Ishikawa (cell line): ENCODE measurements around the gene TAAR1.

ENCODE experiments used
- CEBPB ChIP-seq: IDR thresholded peaks from 2 replicates; pipeline ENCODE4 v1.6.1; 2012
- CREB1 ChIP-seq: IDR thresholded peaks from 2 replicates; pipeline ENCODE4 v1.6.1; 2012; ENCODE audit warnings: low read depth
- EGR1 ChIP-seq: IDR thresholded peaks from 2 replicates; pipeline ENCODE4 v1.6.1; 2012
- EP300 ChIP-seq: IDR thresholded peaks from 2 replicates; pipeline ENCODE4 v1.6.1; 2012; ENCODE audit warnings: borderline replicate concordance
- FOXM1 ChIP-seq: IDR thresholded peaks from 2 replicates; pipeline ENCODE4 v1.6.1; 2012; ENCODE audit warnings: low read depth, borderline replicate concordance
- NFIC ChIP-seq: IDR thresholded peaks from 2 replicates; pipeline ENCODE4 v1.6.1; 2012
- RAD21 ChIP-seq: IDR thresholded peaks from 2 replicates; pipeline ENCODE4 v1.6.1; 2012; ENCODE audit warnings: low read depth
- TAF1 ChIP-seq: IDR thresholded peaks from 2 replicates; pipeline ENCODE4 v1.6.1; 2012; ENCODE audit warnings: low read depth, mild to moderate bottlenecking
- TCF12 ChIP-seq: IDR thresholded peaks from 2 replicates; pipeline ENCODE4 v1.6.1; 2012; ENCODE audit warnings: low read depth
- TEAD4 ChIP-seq: IDR thresholded peaks from 2 replicates; pipeline ENCODE4 v1.6.1; 2012
- YY1 ChIP-seq: IDR thresholded peaks from 2 replicates; pipeline ENCODE4 v1.6.1; 2012; ENCODE audit warnings: low read depth
- ZBTB7A ChIP-seq: IDR thresholded peaks from 2 replicates; pipeline ENCODE4 v1.6.1; 2012; ENCODE audit warnings: low read depth
- TF ChIP-seq, protein P1 (sequence below): IDR thresholded peaks from 2 replicates; pipeline ENCODE4 v1.6.1; 2012
- TF ChIP-seq, protein P2 (sequence below): IDR thresholded peaks from 2 replicates; pipeline ENCODE4 v1.6.1; 2012
- TF ChIP-seq, protein P3 (sequence below): IDR thresholded peaks from 2 replicates; pipeline ENCODE4 v1.6.1; 2012; ENCODE audit warnings: low read depth, mild to moderate bottlenecking

Gene TAAR1, protein sequence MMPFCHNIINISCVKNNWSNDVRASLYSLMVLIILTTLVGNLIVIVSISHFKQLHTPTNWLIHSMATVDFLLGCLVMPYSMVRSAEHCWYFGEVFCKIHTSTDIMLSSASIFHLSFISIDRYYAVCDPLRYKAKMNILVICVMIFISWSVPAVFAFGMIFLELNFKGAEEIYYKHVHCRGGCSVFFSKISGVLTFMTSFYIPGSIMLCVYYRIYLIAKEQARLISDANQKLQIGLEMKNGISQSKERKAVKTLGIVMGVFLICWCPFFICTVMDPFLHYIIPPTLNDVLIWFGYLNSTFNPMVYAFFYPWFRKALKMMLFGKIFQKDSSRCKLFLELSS

DNA sequence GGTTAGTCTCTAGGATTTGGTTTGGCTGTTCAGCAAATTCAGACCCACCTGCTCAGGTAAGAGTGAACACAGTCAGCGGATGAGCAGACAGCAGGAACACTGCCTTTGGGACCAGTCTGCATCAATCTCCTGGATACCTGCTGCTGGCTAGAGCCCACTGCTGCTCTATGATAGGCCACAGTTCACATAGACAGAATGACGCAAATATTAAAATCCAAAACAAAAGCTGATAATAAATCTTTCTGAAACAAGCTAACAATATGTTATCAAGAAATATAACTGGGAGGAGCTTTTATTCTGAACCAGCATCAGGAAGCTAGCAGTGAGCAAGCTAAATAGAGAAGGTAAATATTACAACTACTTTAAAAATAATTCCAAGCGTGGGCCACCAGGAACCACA is at the start of gene TAAR1:
Gene TAAR1 (minus strand): TSS at position 101 of the 400 bp plus-strand sequence. CDS start 13,179 bp downstream, outside the sequence.
- TF ChIP-seq, protein P1, sequence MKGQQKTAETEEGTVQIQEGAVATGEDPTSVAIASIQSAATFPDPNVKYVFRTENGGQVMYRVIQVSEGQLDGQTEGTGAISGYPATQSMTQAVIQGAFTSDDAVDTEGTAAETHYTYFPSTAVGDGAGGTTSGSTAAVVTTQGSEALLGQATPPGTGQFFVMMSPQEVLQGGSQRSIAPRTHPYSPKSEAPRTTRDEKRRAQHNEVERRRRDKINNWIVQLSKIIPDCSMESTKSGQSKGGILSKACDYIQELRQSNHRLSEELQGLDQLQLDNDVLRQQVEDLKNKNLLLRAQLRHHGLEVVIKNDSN, result no peak
- TF ChIP-seq NFIC (no peak), CEBPB (no peak), YY1 (no peak), ZBTB7A (no peak), TCF12 (no peak), FOXM1 (no peak)
- TF ChIP-seq, protein P2, sequence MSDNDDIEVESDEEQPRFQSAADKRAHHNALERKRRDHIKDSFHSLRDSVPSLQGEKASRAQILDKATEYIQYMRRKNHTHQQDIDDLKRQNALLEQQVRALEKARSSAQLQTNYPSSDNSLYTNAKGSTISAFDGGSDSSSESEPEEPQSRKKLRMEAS, result no peak

DNA sequence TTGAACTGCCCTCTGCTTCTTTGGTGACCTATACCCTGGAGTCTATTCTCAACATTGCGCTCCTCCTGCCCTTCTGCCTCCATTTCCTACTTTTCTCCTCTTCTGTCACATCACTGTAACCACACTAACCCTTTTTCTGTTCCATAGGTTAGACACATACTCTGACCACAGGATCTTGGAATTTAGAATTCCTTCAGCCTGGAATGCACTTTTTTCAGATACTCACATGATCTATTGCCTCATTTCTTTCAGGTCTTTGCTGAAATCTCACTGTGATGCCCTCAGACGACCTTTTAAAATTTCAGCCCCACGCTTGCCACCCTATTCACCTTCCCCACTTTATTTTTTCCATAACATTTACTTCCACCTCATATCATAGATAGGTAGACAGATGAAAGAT is 49.8 kb upstream of the TAAR1 start:
- TF ChIP-seq, protein P3, sequence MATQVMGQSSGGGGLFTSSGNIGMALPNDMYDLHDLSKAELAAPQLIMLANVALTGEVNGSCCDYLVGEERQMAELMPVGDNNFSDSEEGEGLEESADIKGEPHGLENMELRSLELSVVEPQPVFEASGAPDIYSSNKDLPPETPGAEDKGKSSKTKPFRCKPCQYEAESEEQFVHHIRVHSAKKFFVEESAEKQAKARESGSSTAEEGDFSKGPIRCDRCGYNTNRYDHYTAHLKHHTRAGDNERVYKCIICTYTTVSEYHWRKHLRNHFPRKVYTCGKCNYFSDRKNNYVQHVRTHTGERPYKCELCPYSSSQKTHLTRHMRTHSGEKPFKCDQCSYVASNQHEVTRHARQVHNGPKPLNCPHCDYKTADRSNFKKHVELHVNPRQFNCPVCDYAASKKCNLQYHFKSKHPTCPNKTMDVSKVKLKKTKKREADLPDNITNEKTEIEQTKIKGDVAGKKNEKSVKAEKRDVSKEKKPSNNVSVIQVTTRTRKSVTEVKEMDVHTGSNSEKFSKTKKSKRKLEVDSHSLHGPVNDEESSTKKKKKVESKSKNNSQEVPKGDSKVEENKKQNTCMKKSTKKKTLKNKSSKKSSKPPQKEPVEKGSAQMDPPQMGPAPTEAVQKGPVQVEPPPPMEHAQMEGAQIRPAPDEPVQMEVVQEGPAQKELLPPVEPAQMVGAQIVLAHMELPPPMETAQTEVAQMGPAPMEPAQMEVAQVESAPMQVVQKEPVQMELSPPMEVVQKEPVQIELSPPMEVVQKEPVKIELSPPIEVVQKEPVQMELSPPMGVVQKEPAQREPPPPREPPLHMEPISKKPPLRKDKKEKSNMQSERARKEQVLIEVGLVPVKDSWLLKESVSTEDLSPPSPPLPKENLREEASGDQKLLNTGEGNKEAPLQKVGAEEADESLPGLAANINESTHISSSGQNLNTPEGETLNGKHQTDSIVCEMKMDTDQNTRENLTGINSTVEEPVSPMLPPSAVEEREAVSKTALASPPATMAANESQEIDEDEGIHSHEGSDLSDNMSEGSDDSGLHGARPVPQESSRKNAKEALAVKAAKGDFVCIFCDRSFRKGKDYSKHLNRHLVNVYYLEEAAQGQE, result no peak
- TF ChIP-seq, protein P2, result no peak
- TF ChIP-seq FOXM1 (no peak), ZBTB7A (no peak), TAF1 (no peak), EP300 (no peak), TEAD4 (no peak), CEBPB (no peak), RAD21 (no peak), YY1 (no peak), NFIC (no peak)
- TF ChIP-seq, protein P1, result no peak

DNA sequence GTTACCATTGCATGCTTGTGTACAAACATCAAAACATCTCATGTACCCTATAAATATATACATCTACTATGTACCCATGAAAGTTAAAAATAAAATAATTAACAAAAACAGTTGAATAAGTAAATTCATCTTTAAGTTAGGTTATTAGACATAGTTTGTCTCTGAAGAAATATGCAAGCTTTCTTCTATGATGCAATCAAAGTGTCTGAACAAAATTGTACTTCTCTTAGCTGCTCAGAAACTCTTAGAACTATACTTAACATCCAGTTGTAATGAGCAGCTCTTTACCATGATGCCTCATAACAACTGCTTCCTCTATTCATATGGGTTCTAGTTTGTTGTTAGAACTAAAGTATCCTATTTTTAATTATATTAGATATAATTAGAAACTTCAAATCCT is 49.0 kb upstream of the TAAR1 start:
- TF ChIP-seq ZBTB7A (no peak), NFIC (no peak), CEBPB (no peak), EGR1 (no peak), RAD21 (no peak), TEAD4 (no peak), TAF1 (no peak), TCF12 (no peak), CREB1 (no peak)
- TF ChIP-seq, protein P1, result no peak
- TF ChIP-seq, protein P2, result no peak
- TF ChIP-seq, protein P3, result no peak

DNA sequence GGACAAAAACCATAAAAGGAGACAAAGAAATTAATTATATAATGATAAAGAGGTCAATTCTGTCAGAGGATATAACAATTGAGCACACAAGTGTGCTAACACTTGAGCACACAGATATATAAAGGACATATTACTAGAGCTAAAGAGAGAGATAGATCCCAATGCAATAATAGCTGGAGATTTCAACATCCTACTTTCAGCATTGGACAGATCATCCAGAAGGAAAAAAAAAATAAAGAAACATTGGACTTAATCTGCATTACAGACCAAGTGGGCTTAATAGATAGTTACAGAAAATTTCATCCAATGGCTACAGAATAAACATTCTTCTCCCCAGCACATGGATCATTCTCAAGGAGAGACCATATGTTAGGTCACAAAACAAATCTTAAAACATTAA is 45.0 kb upstream of the TAAR1 start:
- TF ChIP-seq FOXM1 (no peak), TCF12 (no peak), EGR1 (no peak), RAD21 (no peak), TAF1 (no peak), ZBTB7A (no peak), TEAD4 (no peak)
- TF ChIP-seq, protein P3, result no peak
- TF ChIP-seq, protein P2, result no peak
